ENCODE measurements around the gene ANO8. TPM values are rescaled to one million over a fixed set of nuclear protein-coding genes. Genes with fewer than 3 reads are reported as not detected.
A peak's percentile ranks its signal among the peaks of the same experiment; 100 is the strongest.
"Not testable (repeated sequence)": the region's sequence is repeated elsewhere in the genome, so short reads cannot be mapped to it uniquely, and the experiment has no call there.

The ANO8 gene
- total RNA-seq = 6.6 and 7.1 TPM in 2 replicates

GRCh38 chr19:17334414-17335409 is at the start of gene ANO8:
Gene ANO8, minus strand, starts transcription at chr19:17334855. Its CDS starts 185 bp downstream, at chr19:17334670.
- H3K27me3 Mint-ChIP-seq = peaks cover 9% of the 10 kb centered on the region
- H3K36me3 Mint-ChIP-seq (ENCODE audit: low read depth) = peaks cover 12% of the 10 kb centered on the region
- DNase-seq = peak; percentile 99
- intact Hi-C loops (cut with micrococcal nuclease) = loop anchor here (1.0 kb wide), 2 partner anchors 25 to 42 kb away; partner anchors contain the start of gene DDA1
- peak within 1 kb of the TSS; percentile 73 for H3K27ac Mint-ChIP-seq
- H3K4me1 Mint-ChIP-seq = peaks cover 34% of the 10 kb centered on the region
- H3K4me3 Mint-ChIP-seq = peak within 1 kb of the TSS; percentile 82
- H3K9me3 Mint-ChIP-seq = no peaks in the 10 kb centered on the region

- intact Hi-C loops (cut with micrococcal nuclease) = no loop called here
- no peak overlapping the region for H3K4me3 Mint-ChIP-seq
- peaks cover 6% of the 10 kb centered on the region for H3K27me3 Mint-ChIP-seq
These were observed 45.9 kb upstream of the ANO8 start for GRCh38 chr19:17380426-17381138.

GRCh38 chr19:17379221-17379631 is 44.6 kb upstream of the ANO8 start:
- Mint-ChIP-seq H3K36me3 (ENCODE audit: low read depth) (peaks cover 2% of the 10 kb centered on the region), H3K27me3 (peaks cover 6% of the 10 kb centered on the region), H3K27ac (no peak overlapping the region), H3K9me3 (no peaks in the 10 kb centered on the region), H3K4me1 (peaks cover 8% of the 10 kb centered on the region), H3K4me3 (no peak overlapping the region)
- intact Hi-C loops (cut with micrococcal nuclease) = no loop called here
- DNase-seq = no peak

More at GRCh38 chr19:17380426-17381138, 45.9 kb upstream of the ANO8 start:
- no peak overlapping the region for H3K27ac Mint-ChIP-seq
- no peaks in the 10 kb centered on the region for H3K9me3 Mint-ChIP-seq
- H3K36me3 Mint-ChIP-seq (ENCODE audit: low read depth) = peaks cover 2% of the 10 kb centered on the region
- DNase-seq = no peak
- H3K4me1 Mint-ChIP-seq = peaks cover 8% of the 10 kb centered on the region

GRCh38 chr19:17378271-17378670 is 43.6 kb upstream of the ANO8 start:
- Mint-ChIP-seq H3K27me3 (peaks cover 6% of the 10 kb centered on the region), H3K27ac (no peak overlapping the region)

GRCh38 chr19:17376935-17377600 is 42.4 kb upstream of the ANO8 start, which contains the start of gene PLVAP:
Gene PLVAP, minus strand, starts transcription at chr19:17377342. Its CDS starts 54 bp downstream, at chr19:17377288.
- Mint-ChIP-seq H3K4me3 (no peak within 1 kb of the TSS), H3K4me1 (peaks cover 2% of the 10 kb centered on the region), H3K27me3 (peaks cover 6% of the 10 kb centered on the region), H3K9me3 (no peaks in the 10 kb centered on the region), H3K36me3 (ENCODE audit: low read depth) (peaks cover 2% of the 10 kb centered on the region), H3K27ac (no peak within 1 kb of the TSS)
- no peak for DNase-seq
- intact Hi-C loops (cut with micrococcal nuclease) = no loop called here

More at GRCh38 chr19:17378271-17378670, 43.6 kb upstream of the ANO8 start:
- Mint-ChIP-seq H3K4me3 (no peak overlapping the region), H3K4me1 (peaks cover 6% of the 10 kb centered on the region), H3K36me3 (ENCODE audit: low read depth) (peaks cover 2% of the 10 kb centered on the region), H3K9me3 (no peaks in the 10 kb centered on the region)
- DNase-seq = no peak
- intact Hi-C loops (cut with micrococcal nuclease) = no loop called here

GRCh38 chr19:17370026-17370587 is 35.5 kb upstream of the ANO8 start:
- H3K36me3 Mint-ChIP-seq (ENCODE audit: low read depth) = no peaks in the 10 kb centered on the region
- no peak for DNase-seq

GRCh38 chr19:17365361-17365760 is 30.7 kb upstream of the ANO8 start:
- Mint-ChIP-seq H3K27me3 (peaks cover 15% of the 10 kb centered on the region), H3K4me1 (no peaks in the 10 kb centered on the region), H3K36me3 (ENCODE audit: low read depth) (no peaks in the 10 kb centered on the region), H3K4me3 (no peak overlapping the region), H3K27ac (no peak overlapping the region), H3K9me3 (no peaks in the 10 kb centered on the region)
- intact Hi-C loops (cut with micrococcal nuclease) = no loop called here
- DNase-seq = no peak

More at GRCh38 chr19:17370026-17370587, 35.5 kb upstream of the ANO8 start:
- no peaks in the 10 kb centered on the region for H3K9me3 Mint-ChIP-seq
- no peak overlapping the region for H3K27ac Mint-ChIP-seq
- H3K4me1 Mint-ChIP-seq = no peaks in the 10 kb centered on the region
- no peak overlapping the region for H3K4me3 Mint-ChIP-seq
- peaks cover 9% of the 10 kb centered on the region for H3K27me3 Mint-ChIP-seq
- intact Hi-C loops (cut with micrococcal nuclease) = no loop called here

- H3K27me3 Mint-ChIP-seq = peaks cover 12% of the 10 kb centered on the region
- intact Hi-C loops (cut with micrococcal nuclease); H3K4me1 Mint-ChIP-seq; H3K27ac Mint-ChIP-seq; H3K36me3 Mint-ChIP-seq (ENCODE audit: low read depth); DNase-seq; H3K4me3 Mint-ChIP-seq; H3K9me3 Mint-ChIP-seq: not testable (repeated sequence)
These were observed 29.4 kb upstream of the ANO8 start for GRCh38 chr19:17363852-17364605.

GRCh38 chr19:17359905-17360800 is 25.5 kb upstream of the ANO8 start:
- intact Hi-C loops (cut with micrococcal nuclease) = no loop called here

GRCh38 chr19:17358395-17358794 is 23.7 kb upstream of the ANO8 start:
- Mint-ChIP-seq H3K4me3 (no peak overlapping the region), H3K4me1 (no peaks in the 10 kb centered on the region), H3K9me3 (no peaks in the 10 kb centered on the region), H3K36me3 (ENCODE audit: low read depth) (no peaks in the 10 kb centered on the region), H3K27ac (no peak overlapping the region), H3K27me3 (peaks cover 7% of the 10 kb centered on the region)
- intact Hi-C loops (cut with micrococcal nuclease) = no loop called here
- DNase-seq = no peak

More at GRCh38 chr19:17359905-17360800, 25.5 kb upstream of the ANO8 start:
- Mint-ChIP-seq H3K36me3 (ENCODE audit: low read depth) (no peaks in the 10 kb centered on the region), H3K4me3 (no peak overlapping the region), H3K27me3 (peaks cover 8% of the 10 kb centered on the region), H3K4me1 (no peaks in the 10 kb centered on the region), H3K27ac (no peak overlapping the region), H3K9me3 (no peaks in the 10 kb centered on the region)
- no peak for DNase-seq

GRCh38 chr19:17357724-17358123 is 23.1 kb upstream of the ANO8 start:
- DNase-seq = no peak
- Mint-ChIP-seq H3K36me3 (ENCODE audit: low read depth) (no peaks in the 10 kb centered on the region), H3K4me1 (no peaks in the 10 kb centered on the region), H3K4me3 (no peak overlapping the region), H3K27me3 (peaks cover 6% of the 10 kb centered on the region), H3K9me3 (no peaks in the 10 kb centered on the region), H3K27ac (no peak overlapping the region)
- intact Hi-C loops (cut with micrococcal nuclease) = no loop called here

- Mint-ChIP-seq H3K27ac (no peak overlapping the region), H3K27me3 (peaks cover under 1% of the 10 kb centered on the region), H3K9me3 (no peaks in the 10 kb centered on the region), H3K4me3 (no peak overlapping the region), H3K36me3 (ENCODE audit: low read depth) (no peaks in the 10 kb centered on the region), H3K4me1 (no peaks in the 10 kb centered on the region)
- DNase-seq = no peak
- intact Hi-C loops (cut with micrococcal nuclease) = no loop called here
These were observed 22.5 kb upstream of the ANO8 start for GRCh38 chr19:17357078-17357666.

All from activated CD4-positive, alpha-beta T cell treated with anti-CD3 and anti-CD28 coated beads, Interleukin-2, amount 10 ng/mL, durations not matched to agents 24 days and 14 days (primary cell).